ENCODE results near the gene MADD. TPM values are rescaled to one million over a fixed set of nuclear protein-coding genes. Genes with fewer than 3 reads are reported as not detected.

The MADD gene
- total RNA-seq, 6 experiments from 2014 or later, result 15.2 to 21.3 (median 16.8) TPM

GRCh38 chr11:47354913-47355282, 85.0 kb downstream of the MADD start:
- TF ChIP-seq CTCF (IDR thresholded peaks at IDR 0.05), result no peak
- TF ChIP-seq POLR2A (IDR thresholded peaks at IDR 0.05), result no peak
- Histone ChIP-seq H3K4me1 (no peaks in the 10 kb centered on the region), H3K27ac (peak overlapping the region; percentile 14 to 59 (median 42)), H3K9me3 (no peaks in the 10 kb centered on the region), H3K27me3 (no peaks in the 10 kb centered on the region), H3K36me3 (no peaks in the 10 kb centered on the region), H3K4me3 (peak overlapping the region; percentile 27 to 59 (median 52))
- DNase-seq (peak in 1 of 3 donors; percentile 58), ATAC-seq (peak in 1 of 4 donors; percentile 57)
- 28% methylated on average over 3 of the region's 32 CpGs for WGBS (ENCODE audit: insufficient coverage, low coverage, low lambda C conversion rate, missing lambda C conversion rate)
- intact Hi-C loops (cut with DNase I), result loop anchor here (5.0 to 10.0 kb wide), 2 partner anchors 90 to 173 kb away; no protein-coding TSS in a partner anchor

GRCh38 chr11:47355283-47356128, 85.6 kb downstream of the MADD start:
- Histone ChIP-seq H3K27me3 (no peaks in the 10 kb centered on the region), H3K4me3 (peak overlapping the region; percentile 27 to 59 (median 52)), H3K4me1 (no peaks in the 10 kb centered on the region), H3K36me3 (no peaks in the 10 kb centered on the region), H3K9me3 (no peaks in the 10 kb centered on the region), H3K27ac (peak overlapping the region; percentile 14 to 59 (median 42))
- TF ChIP-seq POLR2A (IDR thresholded peaks at IDR 0.05) (no peak), CTCF (IDR thresholded peaks at IDR 0.05) (peak; percentile 93 to 97 (median 94))
- 70% methylated on average over 8 of the region's 47 CpGs for WGBS (ENCODE audit: insufficient coverage, low coverage, low lambda C conversion rate, missing lambda C conversion rate)
- peak; percentile 93 to 98 (median 96) for ATAC-seq
- DNase-seq, result peak; percentile 93 to 95 (median 95)
- intact Hi-C loops (cut with DNase I), result loop anchor here in 1 of 2 donors (10.0 kb wide), 1 partner anchor 91 kb away; no protein-coding TSS in a partner anchor

- TF ChIP-seq CTCF (IDR thresholded peaks at IDR 0.05), result no peak
- no peak for TF ChIP-seq POLR2A (IDR thresholded peaks at IDR 0.05)
- intact Hi-C loops (cut with DNase I), result loop anchor here in 1 of 2 donors (10.0 kb wide), 1 partner anchor 92 kb away; no protein-coding TSS in a partner anchor
- Histone ChIP-seq H3K27me3 (no peaks in the 10 kb centered on the region), H3K9me3 (no peaks in the 10 kb centered on the region), H3K4me3 (no peak overlapping the region), H3K4me1 (no peaks in the 10 kb centered on the region), H3K36me3 (no peaks in the 10 kb centered on the region), H3K27ac (no peak overlapping the region)
- 84% methylated on average over 8 of the region's 9 CpGs for WGBS (ENCODE audit: insufficient coverage, low coverage, low lambda C conversion rate, missing lambda C conversion rate)
- no peak for ATAC-seq
- DNase-seq, result peak in 1 of 3 donors; percentile 27
Measured at GRCh38 chr11:47356129-47356997, 86.4 kb downstream of the MADD start.

GRCh38 chr11:47356998-47357329, 87.0 kb downstream of the MADD start:
- Histone ChIP-seq H3K4me3 (no peak overlapping the region), H3K9me3 (no peaks in the 10 kb centered on the region), H3K36me3 (no peaks in the 10 kb centered on the region), H3K27ac (no peak overlapping the region), H3K27me3 (no peaks in the 10 kb centered on the region), H3K4me1 (no peaks in the 10 kb centered on the region)
- ATAC-seq (no peak), DNase-seq (peak in 1 of 3 donors; percentile 4)
- TF ChIP-seq CTCF (IDR thresholded peaks at IDR 0.05) (no peak), POLR2A (IDR thresholded peaks at IDR 0.05) (no peak)
- 100% methylated on average over 1 of the region's 1 CpG for WGBS (ENCODE audit: insufficient coverage, low coverage, low lambda C conversion rate, missing lambda C conversion rate)
- intact Hi-C loops (cut with DNase I), result loop anchor here in 1 of 2 donors (10.0 kb wide), 1 partner anchor 92 kb away; no protein-coding TSS in a partner anchor

Data from right lobe of liver (tissue), 6 donors.